IPS-18c (cell line): ENCODE data around the gene ATP2B3.

Experiments
- H3K4me3 ChIP-seq: 2 replicates; pipeline ENCODE4 v1.7.0; 2013; ENCODE audit warnings: low read depth, mild to moderate bottlenecking, low read length, moderate library complexity; ENCODE audit not compliant: insufficient read depth
- H3K9me3 ChIP-seq: one replicate; pipeline ENCODE4 v1.6.1; 2013; ENCODE audit warnings: mild to moderate bottlenecking, low read length, moderate library complexity; ENCODE audit not compliant: control insufficient read depth, insufficient read depth

The ATP2B3 gene

GRCh38 chrX:153626863-153627674, 109.6 kb downstream of the ATP2B3 start:
- Histone ChIP-seq H3K4me3 (no peak overlapping the region), H3K9me3 (peaks cover 10% of the 10 kb centered on the region)

GRCh38 chrX:153627675-153628111, 110.3 kb downstream of the ATP2B3 start:
- no peak overlapping the region for H3K4me3 ChIP-seq
- H3K9me3 ChIP-seq, result peaks cover 12% of the 10 kb centered on the region

GRCh38 chrX:153628129-153628528, 110.7 kb downstream of the ATP2B3 start:
- peaks cover 12% of the 10 kb centered on the region for H3K9me3 ChIP-seq
- no peak overlapping the region for H3K4me3 ChIP-seq

- H3K4me3 ChIP-seq, result no peak overlapping the region
- H3K9me3 ChIP-seq, result peaks cover 9% of the 10 kb centered on the region
These were observed 111.2 kb downstream of the ATP2B3 start for GRCh38 chrX:153628665-153629064.

- Histone ChIP-seq H3K4me3 (no peak overlapping the region), H3K9me3 (peaks cover 8% of the 10 kb centered on the region)
These were observed 113.9 kb downstream of the ATP2B3 start for GRCh38 chrX:153631346-153631745.

GRCh38 chrX:153631907-153632594, 114.6 kb downstream of the ATP2B3 start:
- Histone ChIP-seq H3K4me3 (no peak overlapping the region), H3K9me3 (peaks cover 10% of the 10 kb centered on the region)
